Pericardium fibroblast (primary cell): ENCODE results near the gene NDUFA13. TPM values are rescaled to one million over a fixed set of nuclear protein-coding genes. Genes with fewer than 3 reads are reported as not detected.

Experiments
- total RNA-seq: library from RNA; depleted of rRNA; stranded (reverse); fragments of >200 nt; gene quantifications from 2 replicates; pipeline ENCODE4 v1.2.3, GENCODE V29; 2015

Gene NDUFA13
- total RNA-seq: 176 and 205 TPM in 2 replicates

GRCh38 chr19:19515642-19516519 is at the start of gene NDUFA13:
TSS of gene NDUFA13 (plus strand) at chr19:19516225. CDS start at chr19:19516239, 14 bp downstream.

GRCh38 chr19:19514881-19515641 is 964 bp upstream of the NDUFA13 start, which contains the start of gene TSSK6:
TSS of gene TSSK6 (minus strand) at chr19:19515548. CDS start at chr19:19515427, 121 bp downstream.

DNA sequence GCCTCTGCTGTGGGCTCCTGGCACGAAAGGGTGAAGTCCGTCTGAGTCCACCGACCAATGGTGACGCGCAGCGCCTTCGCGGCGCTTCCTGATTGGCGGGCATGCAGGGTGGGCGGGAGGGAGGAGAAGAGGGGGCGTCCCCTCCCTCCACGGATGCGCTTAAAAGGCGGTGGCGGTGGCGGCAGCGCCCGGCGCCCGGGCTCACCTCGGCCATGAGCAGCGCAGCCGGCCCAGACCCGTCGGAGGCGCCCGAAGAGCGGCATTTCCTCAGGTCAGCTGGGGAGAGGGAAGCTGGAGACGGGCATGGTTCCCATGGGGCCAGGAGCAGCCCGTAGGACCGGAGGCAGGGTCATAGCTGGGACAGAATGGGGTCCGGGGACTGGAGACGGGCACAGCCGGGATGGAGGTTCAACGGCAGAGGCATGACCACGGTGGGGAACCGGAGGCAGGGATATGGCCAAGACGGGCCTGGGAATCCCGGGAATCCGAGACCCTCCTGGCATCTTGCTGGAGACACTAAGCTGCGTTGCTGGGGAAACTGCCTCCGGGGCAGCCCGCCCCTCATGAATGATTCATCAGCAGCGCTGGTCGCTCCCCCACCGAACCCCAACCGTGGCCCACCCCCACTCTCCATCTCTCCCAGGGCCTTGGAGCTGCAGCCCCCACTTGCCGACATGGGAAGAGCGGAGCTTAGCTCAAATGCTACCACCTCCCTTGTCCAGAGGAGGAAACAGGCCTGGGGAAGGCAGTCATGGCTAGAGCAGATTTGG is 12.9 kb downstream of the NDUFA13 start, which contains the start of gene YJEFN3:
Gene YJEFN3 (plus strand): TSS at position 191 of the 770 bp plus-strand sequence. CDS start 22 bp downstream, at position 213.

DNA sequence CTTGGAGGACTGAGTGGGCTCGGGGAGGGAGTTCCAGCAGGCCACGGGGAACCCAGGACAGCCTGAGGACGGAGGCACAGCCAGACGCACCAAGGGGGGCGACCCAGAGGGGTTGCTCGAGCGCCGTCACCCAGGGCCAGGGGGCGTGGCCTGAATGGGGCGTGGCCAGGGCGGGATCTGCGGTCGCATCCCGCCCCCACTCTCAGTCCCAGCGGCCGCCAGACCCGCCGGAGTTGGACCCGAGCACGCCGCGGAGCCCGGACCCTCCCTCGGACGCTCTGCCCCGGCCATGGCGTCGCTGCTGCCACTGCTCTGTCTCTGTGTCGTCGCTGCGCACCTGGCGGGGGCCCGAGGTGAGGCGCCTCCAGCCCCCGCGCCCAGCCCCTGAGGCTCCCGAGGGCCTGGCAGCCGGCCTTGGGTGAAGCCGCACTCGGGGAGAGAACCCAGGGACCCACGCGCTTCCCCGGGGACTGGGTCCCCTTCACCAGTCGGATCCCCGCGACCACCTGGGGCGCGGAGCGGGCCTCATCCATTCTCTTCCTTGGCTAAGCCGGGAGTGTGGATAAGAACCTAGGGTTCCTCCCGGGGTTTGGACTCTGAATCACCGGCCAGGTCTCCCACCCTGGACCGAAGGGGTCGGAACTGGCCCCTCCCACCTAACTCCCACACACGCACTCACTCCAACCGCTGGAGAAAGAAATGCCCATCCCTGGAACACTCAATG is 22.2 kb downstream of the NDUFA13 start, which contains the start of gene CILP2:
Gene CILP2 (plus strand): TSS at position 205 of the 724 bp plus-strand sequence. CDS start 85 bp downstream, at position 290.

Other genes with a start within 250 kb of the NDUFA13 start
- 0.43 and 5.7 TPM in 2 replicates for gene TM6SF2, start 242.9 kb upstream of the NDUFA13 start, total RNA-seq
- gene SUGP1, start 195.7 kb upstream of the NDUFA13 start, total RNA-seq: 18.2 and 19.8 TPM in 2 replicates
- 22.0 and 26.8 TPM in 2 replicates for gene MAU2, start 195.4 kb upstream of the NDUFA13 start, total RNA-seq
- 34.9 and 40.4 TPM in 2 replicates for gene GATAD2A, start 110.5 kb upstream of the NDUFA13 start, total RNA-seq
- 1.4 and 2.0 TPM in 2 replicates for gene TSSK6, start 677 bp upstream of the NDUFA13 start, total RNA-seq
- 0.17 and 0.23 TPM in 2 replicates for gene YJEFN3, start 12.7 kb downstream of the NDUFA13 start, total RNA-seq
- gene CILP2, start 22.0 kb downstream of the NDUFA13 start, total RNA-seq: 1.2 TPM in 2 replicates
- 1.5 TPM in 1 of 2 replicates, not detected in the other for gene PBX4, start 102.5 kb downstream of the NDUFA13 start, total RNA-seq
- gene LPAR2, start 112.0 kb downstream of the NDUFA13 start, total RNA-seq: 0.93 and 4.1 TPM in 2 replicates
- gene GMIP, start 127.4 kb downstream of the NDUFA13 start, total RNA-seq: 3.9 and 10.5 TPM in 2 replicates
- 159 and 211 TPM in 2 replicates for gene ATP13A1, start 147.5 kb downstream of the NDUFA13 start, total RNA-seq
- 2.0 and 3.7 TPM in 2 replicates for gene ZNF101, start 152.6 kb downstream of the NDUFA13 start, total RNA-seq
- gene ZNF14, start 216.9 kb downstream of the NDUFA13 start, total RNA-seq: 4.0 and 4.4 TPM in 2 replicates